ENCODE data around the gene DISP3. TPM values are rescaled to one million over a fixed set of nuclear protein-coding genes. Genes with fewer than 3 reads are reported as not detected.

DISP3 gene
- total and polyA plus RNA-seq, 9 of the 15 experiments (the other 6 are each of a cell fraction or from before 2014, with no cell fraction given): 0.03 to 0.19 (median 0.15) TPM; not detected in 5

- H3K27me3 ChIP-seq (ENCODE audit: control insufficient read depth in 2 of 2, insufficient read depth in 2 of 2, low read length in 2 of 2): peaks cover 5 to 37% of the 10 kb centered on the region in 2 experiments; a peak in 3 of 5 replicates
Observed at GRCh38 chr1:11465307-11465706, 13.6 kb upstream of the DISP3 start.

More at GRCh38 chr1:11465307-11465706, 13.6 kb upstream of the DISP3 start:
- no peak overlapping the region for H3K4me2 ChIP-seq (ENCODE audit: insufficient read depth, low read length)
- BruUV-seq (replicated peaks): no TSS peak
- no peaks in the 10 kb centered on the region for H3K4me1 ChIP-seq (replicated peaks in 1 of 2; ENCODE audit: control insufficient read depth in 2 of 2, insufficient read depth in 2 of 2, low read length in 2 of 2)
- intact Hi-C loops (cut with micrococcal nuclease): no loop called here
- no peaks in the 10 kb centered on the region for H3K36me3 ChIP-seq (ENCODE audit: control insufficient read depth, insufficient read depth, low read length)
- peak; percentile 65; the same call in 1 of the 2 replicates for TF ChIP-seq ZNF512 (tag; IDR thresholded peaks at IDR 0.05)
- TF ChIP-seq RBM25 (IDR thresholded peaks at IDR 0.05; ENCODE audit: low read depth, low read length, severe bottlenecking): peak; percentile 52
- TF ChIP-seq MXI1 (IDR thresholded peaks at IDR 0.05; ENCODE audit: low read depth, low read length): no peak
- peak; percentile 73; the same call in 1 of the 2 replicates for TF ChIP-seq ZNF121 (CRISPR knock-in tag; conservative IDR thresholded peaks at IDR 0.05)
- no peak for TF ChIP-seq NR1H2 (CRISPR knock-in tag; IDR thresholded peaks at IDR 0.05)
- 0% methylated on average over 6 of the region's 6 CpGs for WGBS (ENCODE audit: insufficient coverage, low coverage, missing lambda C conversion rate)
- FAIRE-seq (no peak), DNase-seq (ENCODE audit: extremely low read depth in 1 of 4, low spot score in 3 of 4) (no peak), ATAC-seq (no peak)
- no peak overlapping the region for H3K27ac ChIP-seq (ENCODE audit: extremely low read depth, low read depth, low read length)
- ChIA-PET POLR2A (no interaction called here), CTCF (ENCODE audit: low intra/inter-chr PET ratio) (no interaction called here)
- H3K9me3 ChIP-seq (replicated peaks; ENCODE audit: control insufficient read depth, insufficient read depth, low read depth, low read length): no peaks in the 10 kb centered on the region
- no peaks in the 10 kb centered on the region for H3K9me1 ChIP-seq (ENCODE audit: control insufficient read depth, insufficient read depth, low read length)
- H3K4me3 ChIP-seq: no peak overlapping the region
- H3K79me2 ChIP-seq (ENCODE audit: control insufficient read depth, insufficient read depth, low read length): no peaks in the 10 kb centered on the region
- H2AFZ ChIP-seq (ENCODE audit: low read depth, low read length): no peak overlapping the region
- H3K9ac ChIP-seq (ENCODE audit: insufficient read depth in 1 of 2, low read depth in 2 of 2, low read length in 2 of 2): no peak overlapping the region
- H4K20me1 ChIP-seq (replicated peaks; ENCODE audit: control insufficient read depth, insufficient read depth, low read length): peaks cover 13% of the 10 kb centered on the region; the same call in 1 of the 2 replicates
- in situ Hi-C loops (cut with MboI): no loop called here
